ENCODE measurements around the gene PANK4.

PANK4 gene

DNA sequence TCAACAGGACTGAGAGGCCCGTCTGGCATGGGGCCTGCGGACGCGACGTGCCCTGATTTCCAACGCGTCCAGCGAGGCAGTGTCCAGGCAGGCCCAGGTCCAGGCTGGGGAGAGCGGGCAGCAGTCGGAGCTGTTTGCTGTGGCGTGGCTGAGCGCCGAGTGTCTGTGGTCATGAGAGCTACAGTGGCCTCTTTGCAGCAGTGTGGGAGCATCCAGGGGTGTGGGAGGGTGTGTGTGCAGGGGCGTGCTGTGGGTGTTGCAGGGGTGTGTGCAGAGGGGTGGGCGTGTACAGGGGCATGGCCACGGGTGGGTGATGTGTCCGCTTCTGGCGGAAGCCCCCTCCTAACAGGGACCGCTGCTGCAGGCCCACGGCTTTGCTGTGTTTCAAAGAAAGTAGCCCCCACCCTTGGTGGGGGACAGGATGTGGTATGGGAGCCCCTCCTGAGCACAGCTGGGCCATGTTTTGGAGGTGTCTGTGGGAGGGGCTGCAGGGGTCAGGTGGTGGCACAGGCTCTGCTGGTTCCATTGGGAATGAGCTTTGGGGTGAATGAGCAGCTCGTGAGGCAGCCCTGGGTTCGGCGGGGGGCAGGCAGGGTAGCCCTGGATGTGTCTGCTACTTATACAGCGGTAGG, 32.6 kb downstream of the PANK4 start:
- H3K27me3 ChIP-seq (ENCODE audit: low read length): no peaks in the 10 kb centered on the region

DNA sequence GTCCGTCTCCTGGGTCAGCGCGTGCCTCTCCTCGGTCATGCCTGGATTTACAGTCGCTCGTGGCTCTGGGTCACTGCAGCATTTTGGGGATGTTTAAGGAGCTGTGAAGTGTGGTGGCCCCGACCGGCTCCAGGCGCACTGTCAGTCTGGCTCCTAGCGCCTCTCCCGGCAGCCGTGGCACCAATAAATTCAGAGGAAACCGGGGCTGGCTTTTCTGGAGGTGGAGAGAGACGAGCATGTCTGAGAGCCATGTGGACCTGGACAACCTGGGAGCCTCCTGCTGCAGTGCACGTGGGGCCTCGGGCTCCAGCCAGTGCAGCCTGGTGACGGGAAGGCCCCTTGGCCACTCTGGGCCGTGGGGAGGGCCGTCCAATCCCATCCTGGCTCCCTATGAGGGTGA, 33.2 kb downstream of the PANK4 start:
- H3K79me2 ChIP-seq (ENCODE audit: insufficient read depth, low read length): no peaks in the 10 kb centered on the region
- no peak overlapping the region for H3K4me2 ChIP-seq (ENCODE audit: low read depth, low read length, poor library complexity, severe bottlenecking)
- no peak for TF ChIP-seq EZH2phosphoT487 (conservative IDR thresholded peaks at IDR 0.05; ENCODE audit: low read length)
- TF ChIP-seq, protein P1, sequence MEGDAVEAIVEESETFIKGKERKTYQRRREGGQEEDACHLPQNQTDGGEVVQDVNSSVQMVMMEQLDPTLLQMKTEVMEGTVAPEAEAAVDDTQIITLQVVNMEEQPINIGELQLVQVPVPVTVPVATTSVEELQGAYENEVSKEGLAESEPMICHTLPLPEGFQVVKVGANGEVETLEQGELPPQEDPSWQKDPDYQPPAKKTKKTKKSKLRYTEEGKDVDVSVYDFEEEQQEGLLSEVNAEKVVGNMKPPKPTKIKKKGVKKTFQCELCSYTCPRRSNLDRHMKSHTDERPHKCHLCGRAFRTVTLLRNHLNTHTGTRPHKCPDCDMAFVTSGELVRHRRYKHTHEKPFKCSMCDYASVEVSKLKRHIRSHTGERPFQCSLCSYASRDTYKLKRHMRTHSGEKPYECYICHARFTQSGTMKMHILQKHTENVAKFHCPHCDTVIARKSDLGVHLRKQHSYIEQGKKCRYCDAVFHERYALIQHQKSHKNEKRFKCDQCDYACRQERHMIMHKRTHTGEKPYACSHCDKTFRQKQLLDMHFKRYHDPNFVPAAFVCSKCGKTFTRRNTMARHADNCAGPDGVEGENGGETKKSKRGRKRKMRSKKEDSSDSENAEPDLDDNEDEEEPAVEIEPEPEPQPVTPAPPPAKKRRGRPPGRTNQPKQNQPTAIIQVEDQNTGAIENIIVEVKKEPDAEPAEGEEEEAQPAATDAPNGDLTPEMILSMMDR (IDR thresholded peaks at IDR 0.05; ENCODE audit: insufficient read depth, low read length, poor library complexity, severe bottlenecking): no peak
- no peaks in the 10 kb centered on the region for H3K9me2 ChIP-seq (replicated peaks; ENCODE audit: insufficient read depth, low read length)
- no peaks in the 10 kb centered on the region for H3F3A ChIP-seq (ENCODE audit: insufficient read depth)
- H2AFZ ChIP-seq (ENCODE audit: low read depth, low read length, severe bottlenecking): no peak overlapping the region
- no peak overlapping the region for H3K9ac ChIP-seq (ENCODE audit: low read length)
- no peak overlapping the region for H3K27ac ChIP-seq (ENCODE audit: low read depth, low read length)
- no peaks in the 10 kb centered on the region for H3K9me3 ChIP-seq (ENCODE audit: insufficient read depth, low read length)
- H3K27me3 ChIP-seq (ENCODE audit: low read length): no peaks in the 10 kb centered on the region
- no peak overlapping the region for H3K4me3 ChIP-seq (ENCODE audit: insufficient read depth, low read length, poor library complexity, severe bottlenecking)
- H3K36me3 ChIP-seq (ENCODE audit: low read length): no peaks in the 10 kb centered on the region
- H4K20me1 ChIP-seq (ENCODE audit: low read depth, low read length): no peaks in the 10 kb centered on the region

More for the DNA sequence above, 32.6 kb downstream of the PANK4 start:
- Histone ChIP-seq H3K9ac (ENCODE audit: low read length) (no peak overlapping the region), H2AFZ (ENCODE audit: low read depth, low read length, severe bottlenecking) (no peak overlapping the region), H3K9me3 (ENCODE audit: insufficient read depth, low read length) (no peaks in the 10 kb centered on the region), H3K9me2 (replicated peaks; ENCODE audit: insufficient read depth, low read length) (no peaks in the 10 kb centered on the region), H4K20me1 (ENCODE audit: low read depth, low read length) (no peaks in the 10 kb centered on the region), H3K4me2 (ENCODE audit: low read depth, low read length, poor library complexity, severe bottlenecking) (no peak overlapping the region), H3K27ac (ENCODE audit: low read depth, low read length) (no peak overlapping the region), H3K4me3 (ENCODE audit: insufficient read depth, low read length, poor library complexity, severe bottlenecking) (no peak overlapping the region), H3K36me3 (ENCODE audit: low read length) (no peaks in the 10 kb centered on the region), H3K79me2 (ENCODE audit: insufficient read depth, low read length) (no peaks in the 10 kb centered on the region), H3F3A (ENCODE audit: insufficient read depth) (no peaks in the 10 kb centered on the region)
- no peak for TF ChIP-seq EZH2phosphoT487 (conservative IDR thresholded peaks at IDR 0.05; ENCODE audit: low read length)

- no peaks in the 10 kb centered on the region for H3K36me3 ChIP-seq (ENCODE audit: low read length)
- H3K4me3 ChIP-seq (ENCODE audit: insufficient read depth, low read length, poor library complexity, severe bottlenecking): no peak overlapping the region
- H2AFZ ChIP-seq (ENCODE audit: low read depth, low read length, severe bottlenecking): no peak overlapping the region
- no peaks in the 10 kb centered on the region for H3K79me2 ChIP-seq (ENCODE audit: insufficient read depth, low read length)
- no peaks in the 10 kb centered on the region for H3K9me3 ChIP-seq (ENCODE audit: insufficient read depth, low read length)
- no peak overlapping the region for H3K4me2 ChIP-seq (ENCODE audit: low read depth, low read length, poor library complexity, severe bottlenecking)
- TF ChIP-seq, protein P1 (IDR thresholded peaks at IDR 0.05; ENCODE audit: insufficient read depth, low read length, poor library complexity, severe bottlenecking): no peak
- TF ChIP-seq EZH2phosphoT487 (conservative IDR thresholded peaks at IDR 0.05; ENCODE audit: low read length): no peak
- no peaks in the 10 kb centered on the region for H4K20me1 ChIP-seq (ENCODE audit: low read depth, low read length)
- H3F3A ChIP-seq (ENCODE audit: insufficient read depth): no peaks in the 10 kb centered on the region
- H3K9ac ChIP-seq (ENCODE audit: low read length): no peak overlapping the region
- no peak overlapping the region for H3K27ac ChIP-seq (ENCODE audit: low read depth, low read length)
- no peaks in the 10 kb centered on the region for H3K9me2 ChIP-seq (replicated peaks; ENCODE audit: insufficient read depth, low read length)
- H3K27me3 ChIP-seq (ENCODE audit: low read length): no peaks in the 10 kb centered on the region
These were observed 34.3 kb downstream of the PANK4 start for GRCh38 chr1:2492091-2492490.

DNA sequence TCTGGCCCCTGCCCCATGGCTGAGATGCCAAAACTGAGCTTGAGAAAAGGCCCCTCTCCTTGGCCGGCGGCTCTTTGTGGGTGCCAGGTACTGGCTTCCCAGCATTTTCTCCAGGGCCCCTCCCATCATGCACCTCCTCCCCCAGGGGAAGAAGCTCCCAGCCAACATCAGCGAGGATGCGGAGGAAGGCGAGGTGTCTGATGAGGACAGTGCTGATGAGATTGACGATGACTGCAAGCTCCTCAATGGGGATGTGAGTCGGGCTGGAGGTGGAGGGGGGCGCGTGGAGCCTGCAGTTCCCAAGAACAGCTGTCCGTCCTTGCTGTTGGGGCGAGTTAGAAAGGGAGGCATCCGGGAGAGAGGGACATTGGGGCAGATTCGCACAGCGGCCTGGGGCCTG, 36.8 kb downstream of the PANK4 start:
- H3K9me2 ChIP-seq (replicated peaks; ENCODE audit: insufficient read depth, low read length): no peaks in the 10 kb centered on the region
- no peaks in the 10 kb centered on the region for H3K36me3 ChIP-seq (ENCODE audit: low read length)
- H2AFZ ChIP-seq (ENCODE audit: low read depth, low read length, severe bottlenecking): no peak overlapping the region
- H4K20me1 ChIP-seq (ENCODE audit: low read depth, low read length): no peaks in the 10 kb centered on the region
- no peaks in the 10 kb centered on the region for H3K9me3 ChIP-seq (ENCODE audit: insufficient read depth, low read length)
- H3K79me2 ChIP-seq (ENCODE audit: insufficient read depth, low read length): no peaks in the 10 kb centered on the region
- no peak overlapping the region for H3K27ac ChIP-seq (ENCODE audit: low read depth, low read length)
- TF ChIP-seq, protein P1 (IDR thresholded peaks at IDR 0.05; ENCODE audit: insufficient read depth, low read length, poor library complexity, severe bottlenecking): no peak
- no peak for TF ChIP-seq EZH2phosphoT487 (conservative IDR thresholded peaks at IDR 0.05; ENCODE audit: low read length)
- H3K9ac ChIP-seq (ENCODE audit: low read length): no peak overlapping the region
- H3F3A ChIP-seq (ENCODE audit: insufficient read depth): no peaks in the 10 kb centered on the region
- H3K27me3 ChIP-seq (ENCODE audit: low read length): no peaks in the 10 kb centered on the region
- no peak overlapping the region for H3K4me2 ChIP-seq (ENCODE audit: low read depth, low read length, poor library complexity, severe bottlenecking)
- H3K4me3 ChIP-seq (ENCODE audit: insufficient read depth, low read length, poor library complexity, severe bottlenecking): no peak overlapping the region
